ENCODE data around the gene RPRM.

- TF ChIP-seq, protein P1, sequence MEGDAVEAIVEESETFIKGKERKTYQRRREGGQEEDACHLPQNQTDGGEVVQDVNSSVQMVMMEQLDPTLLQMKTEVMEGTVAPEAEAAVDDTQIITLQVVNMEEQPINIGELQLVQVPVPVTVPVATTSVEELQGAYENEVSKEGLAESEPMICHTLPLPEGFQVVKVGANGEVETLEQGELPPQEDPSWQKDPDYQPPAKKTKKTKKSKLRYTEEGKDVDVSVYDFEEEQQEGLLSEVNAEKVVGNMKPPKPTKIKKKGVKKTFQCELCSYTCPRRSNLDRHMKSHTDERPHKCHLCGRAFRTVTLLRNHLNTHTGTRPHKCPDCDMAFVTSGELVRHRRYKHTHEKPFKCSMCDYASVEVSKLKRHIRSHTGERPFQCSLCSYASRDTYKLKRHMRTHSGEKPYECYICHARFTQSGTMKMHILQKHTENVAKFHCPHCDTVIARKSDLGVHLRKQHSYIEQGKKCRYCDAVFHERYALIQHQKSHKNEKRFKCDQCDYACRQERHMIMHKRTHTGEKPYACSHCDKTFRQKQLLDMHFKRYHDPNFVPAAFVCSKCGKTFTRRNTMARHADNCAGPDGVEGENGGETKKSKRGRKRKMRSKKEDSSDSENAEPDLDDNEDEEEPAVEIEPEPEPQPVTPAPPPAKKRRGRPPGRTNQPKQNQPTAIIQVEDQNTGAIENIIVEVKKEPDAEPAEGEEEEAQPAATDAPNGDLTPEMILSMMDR (IDR thresholded peaks at IDR 0.05 in 8 of 11, conservative IDR thresholded peaks at IDR 0.05 in 3 of 11) = no peak
- TF ChIP-seq POLR2AphosphoS5 (IDR thresholded peaks at IDR 0.05) (no peak), POLR2A (IDR thresholded peaks at IDR 0.05) (no peak)
Measured at GRCh38 chr2:153495725-153496124, 17.2 kb upstream of the RPRM start.

Data from spleen (tissue), 7 donors.